HEK293 (cell line): ENCODE measurements around the gene RAPGEF5.

Experiments used
- CTCF ChIA-PET: fragments of 350-600 bp; formaldehyde crosslinking; extraction: SDS; loops from one replicate; lab custom pipeline; 2021; ENCODE audit warnings: antibody characterized with exemption; lab: Yijun Ruan, JAX
- POLR2A ChIA-PET: fragments of 300-600 bp; formaldehyde crosslinking; extraction: SDS; loops from one replicate; lab custom pipeline; 2020; ENCODE audit warnings: antibody characterized with exemption, inconsistent platforms; lab: Yijun Ruan, JAX
- H3K27ac ChIP-seq: fragments of 200-500 bp; sonication (Bioruptor generic); 2 replicates; pipeline ENCODE4 v1.5.1; 2014; ENCODE audit warnings: low read depth, low read length, control low read depth, inconsistent platforms; ENCODE audit errors: extremely low read depth
- H3K36me3 ChIP-seq, 2 experiments: fragments of 200-500 bp in 1 of 2; sonication (Bioruptor generic) in 1 of 2; 1 replicate in 1 of 2; 2 replicates in 1 of 2; pipeline ENCODE4 v1.5.1; 2014 to 2017; ENCODE audit warnings: inconsistent platforms in 2 of 2, low read length in 2 of 2; ENCODE audit not compliant: control insufficient read depth in 2 of 2, insufficient read depth in 1 of 2
- H3K4me1 ChIP-seq: fragments of 200-500 bp; sonication (Bioruptor generic); 2 replicates; pipeline ENCODE4 v1.5.1; 2014; ENCODE audit warnings: mild to moderate bottlenecking, low read length, inconsistent platforms; ENCODE audit not compliant: control insufficient read depth, insufficient read depth
- H3K4me3 ChIP-seq: 2 replicates; pipeline ENCODE4 v1.5.1; 2011; ENCODE audit warnings: low read depth, mild to moderate bottlenecking, control low read depth, low read length, moderate library complexity
- H3K9me3 ChIP-seq: fragments of 200-500 bp; sonication (Bioruptor generic); 2 replicates; pipeline ENCODE4 v1.5.1; 2014; ENCODE audit warnings: low read depth, low read length, inconsistent platforms; ENCODE audit not compliant: control insufficient read depth, insufficient read depth
- BCL6B ChIP-seq: fragments of 450-650 bp; formaldehyde crosslinking; IDR thresholded peaks from 2 replicates; pipeline ENCODE4 v1.5.1; 2017; ENCODE audit warnings: missing biosample characterization, missing genetic modification characterization
- EGR2 ChIP-seq: fragments of 450-650 bp; formaldehyde crosslinking; IDR thresholded peaks from 2 replicates; pipeline ENCODE4 v1.5.1; 2016; ENCODE audit warnings: low read depth, missing biosample characterization, missing genetic modification characterization
- MZF1 ChIP-seq: fragments of 450-650 bp; formaldehyde crosslinking; IDR thresholded peaks from 2 replicates; pipeline ENCODE4 v1.5.1; 2017; ENCODE audit warnings: missing biosample characterization, missing genetic modification characterization, borderline replicate concordance
- RBAK ChIP-seq: fragments of 450-650 bp; formaldehyde crosslinking; IDR thresholded peaks from 2 replicates; pipeline ENCODE4 v1.5.1; 2016; ENCODE audit warnings: missing biosample characterization, missing genetic modification characterization
- REST ChIP-seq: fragments of 450-650 bp; formaldehyde crosslinking; IDR thresholded peaks from 2 replicates; pipeline ENCODE4 v1.5.1; 2016; ENCODE audit warnings: missing biosample characterization, missing genetic modification characterization
- TRIM28 ChIP-seq: IDR thresholded peaks from 2 replicates; pipeline ENCODE4 v1.6.1; 2011; ENCODE audit warnings: low read length, control low read depth, borderline replicate concordance
- ZBTB1 ChIP-seq: fragments of 450-650 bp; formaldehyde crosslinking; IDR thresholded peaks from 2 replicates; pipeline ENCODE4 v1.5.1; 2016; ENCODE audit warnings: missing biosample characterization, missing genetic modification characterization
- ZBTB26 ChIP-seq: fragments of 450-650 bp; formaldehyde crosslinking; optimal IDR thresholded peaks from 2 replicates; pipeline ENCODE3; 2016; ENCODE audit warnings: missing biosample characterization, mild to moderate bottlenecking, missing genetic modification characterization
- ZFP3 ChIP-seq: fragments of 450-650 bp; formaldehyde crosslinking; IDR thresholded peaks from 2 replicates; pipeline ENCODE4 v1.5.1; 2016; ENCODE audit warnings: low read depth, missing biosample characterization, missing genetic modification characterization
- ZFP69B ChIP-seq: fragments of 450-650 bp; formaldehyde crosslinking; IDR thresholded peaks from 2 replicates; pipeline ENCODE4 v1.5.1; 2016; ENCODE audit warnings: missing biosample characterization, missing genetic modification characterization
- ZNF19 ChIP-seq: fragments of 450-650 bp; formaldehyde crosslinking; IDR thresholded peaks from 2 replicates; pipeline ENCODE4; 2016; ENCODE audit warnings: missing biosample characterization, missing genetic modification characterization, low read depth
- ZNF211 ChIP-seq: fragments of 450-650 bp; formaldehyde crosslinking; IDR thresholded peaks from 2 replicates; pipeline ENCODE4 v1.5.1; 2016; ENCODE audit warnings: low read depth, missing biosample characterization, missing genetic modification characterization
- ZNF292 ChIP-seq: fragments of 450-650 bp; formaldehyde crosslinking; IDR thresholded peaks from 2 replicates; pipeline ENCODE4 v1.5.1; 2016; ENCODE audit warnings: low read depth, missing biosample characterization, missing genetic modification characterization, borderline replicate concordance
- ZNF530 ChIP-seq: fragments of 450-650 bp; formaldehyde crosslinking; IDR thresholded peaks from 2 replicates; pipeline ENCODE4 v1.5.1; 2016; ENCODE audit warnings: low read depth, missing biosample characterization, missing genetic modification characterization
- ZNF544 ChIP-seq: fragments of 450-650 bp; formaldehyde crosslinking; IDR thresholded peaks from 2 replicates; pipeline ENCODE4 v1.5.0; 2017; ENCODE audit warnings: missing biosample characterization, missing genetic modification characterization
- ZNF555 ChIP-seq: fragments of 450-650 bp; formaldehyde crosslinking; conservative IDR thresholded peaks from 2 replicates; pipeline ENCODE4 v1.5.1; 2017; ENCODE audit warnings: missing biosample characterization, mild to moderate bottlenecking, missing genetic modification characterization, inconsistent platforms
- ZNF571 ChIP-seq: fragments of 450-650 bp; formaldehyde crosslinking; IDR thresholded peaks from 2 replicates; pipeline ENCODE4 v1.5.0; 2017; ENCODE audit warnings: missing biosample characterization, missing genetic modification characterization
- ZNF624 ChIP-seq: fragments of 450-650 bp; formaldehyde crosslinking; IDR thresholded peaks from 2 replicates; pipeline ENCODE4 v1.5.1; 2017; ENCODE audit warnings: missing biosample characterization, missing genetic modification characterization
- ZNF660 ChIP-seq: fragments of 450-650 bp; IDR thresholded peaks from 2 replicates; pipeline ENCODE4 v1.5.1; 2018; ENCODE audit warnings: missing biosample characterization, mild to moderate bottlenecking, missing genetic modification characterization
- TF ChIP-seq, protein P1 (sequence below): fragments of 450-650 bp; formaldehyde crosslinking; conservative IDR thresholded peaks from 2 replicates; pipeline ENCODE4 v1.5.1; 2016; ENCODE audit warnings: low read depth, missing biosample characterization, missing genetic modification characterization

RAPGEF5 gene

DNA sequence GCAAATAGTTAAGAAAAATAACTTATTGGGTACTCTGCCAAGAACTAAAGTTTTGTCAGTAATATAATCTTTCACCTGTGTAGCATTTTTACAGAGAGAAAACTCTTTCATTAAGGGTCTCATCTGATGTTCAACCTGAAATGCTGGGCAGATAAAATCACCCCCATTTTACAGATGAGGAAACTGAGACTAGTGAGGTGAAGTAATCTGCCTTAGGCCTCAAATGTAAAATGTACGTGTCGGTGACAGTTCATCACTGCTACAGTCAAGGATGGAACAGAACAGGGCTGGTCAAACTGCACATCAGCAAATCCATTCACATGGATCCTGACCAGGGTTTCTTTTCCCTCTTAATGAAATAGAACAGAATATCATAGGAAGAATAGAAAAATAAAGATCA lies 121.8 kb downstream of the RAPGEF5 start:
- Histone ChIP-seq H3K4me1 (peaks cover 6% of the 10 kb centered on the region; the same call in 1 of the 2 replicates), H3K4me3 (no peak overlapping the region), H3K27ac (no peak overlapping the region), H3K9me3 (no peaks in the 10 kb centered on the region), H3K36me3 (no peaks in the 10 kb centered on the region)
- ChIA-PET POLR2A (no interaction called here), CTCF (no interaction called here)
- TF ChIP-seq ZBTB26 (tag by site-specific recombination) (no peak), BCL6B (no peak), ZFP69B (tag by site-specific recombination) (no peak), TRIM28 (no peak), ZNF530 (no peak), ZNF544 (tag by site-specific recombination) (no peak), ZNF211 (tag by site-specific recombination) (no peak), MZF1 (tag by site-specific recombination) (no peak), ZFP3 (no peak), ZNF660 (tag by site-specific recombination) (no peak), ZBTB1 (no peak), REST (tag by site-specific recombination) (no peak), ZNF624 (tag by site-specific recombination) (no peak), RBAK (tag by site-specific recombination) (no peak), ZNF292 (tag by site-specific recombination) (no peak), ZNF19 (tag by site-specific recombination) (no peak), ZNF571 (tag by site-specific recombination) (no peak), EGR2 (tag by site-specific recombination) (no peak), ZNF555 (tag by site-specific recombination) (no peak)
- TF ChIP-seq, protein P1, sequence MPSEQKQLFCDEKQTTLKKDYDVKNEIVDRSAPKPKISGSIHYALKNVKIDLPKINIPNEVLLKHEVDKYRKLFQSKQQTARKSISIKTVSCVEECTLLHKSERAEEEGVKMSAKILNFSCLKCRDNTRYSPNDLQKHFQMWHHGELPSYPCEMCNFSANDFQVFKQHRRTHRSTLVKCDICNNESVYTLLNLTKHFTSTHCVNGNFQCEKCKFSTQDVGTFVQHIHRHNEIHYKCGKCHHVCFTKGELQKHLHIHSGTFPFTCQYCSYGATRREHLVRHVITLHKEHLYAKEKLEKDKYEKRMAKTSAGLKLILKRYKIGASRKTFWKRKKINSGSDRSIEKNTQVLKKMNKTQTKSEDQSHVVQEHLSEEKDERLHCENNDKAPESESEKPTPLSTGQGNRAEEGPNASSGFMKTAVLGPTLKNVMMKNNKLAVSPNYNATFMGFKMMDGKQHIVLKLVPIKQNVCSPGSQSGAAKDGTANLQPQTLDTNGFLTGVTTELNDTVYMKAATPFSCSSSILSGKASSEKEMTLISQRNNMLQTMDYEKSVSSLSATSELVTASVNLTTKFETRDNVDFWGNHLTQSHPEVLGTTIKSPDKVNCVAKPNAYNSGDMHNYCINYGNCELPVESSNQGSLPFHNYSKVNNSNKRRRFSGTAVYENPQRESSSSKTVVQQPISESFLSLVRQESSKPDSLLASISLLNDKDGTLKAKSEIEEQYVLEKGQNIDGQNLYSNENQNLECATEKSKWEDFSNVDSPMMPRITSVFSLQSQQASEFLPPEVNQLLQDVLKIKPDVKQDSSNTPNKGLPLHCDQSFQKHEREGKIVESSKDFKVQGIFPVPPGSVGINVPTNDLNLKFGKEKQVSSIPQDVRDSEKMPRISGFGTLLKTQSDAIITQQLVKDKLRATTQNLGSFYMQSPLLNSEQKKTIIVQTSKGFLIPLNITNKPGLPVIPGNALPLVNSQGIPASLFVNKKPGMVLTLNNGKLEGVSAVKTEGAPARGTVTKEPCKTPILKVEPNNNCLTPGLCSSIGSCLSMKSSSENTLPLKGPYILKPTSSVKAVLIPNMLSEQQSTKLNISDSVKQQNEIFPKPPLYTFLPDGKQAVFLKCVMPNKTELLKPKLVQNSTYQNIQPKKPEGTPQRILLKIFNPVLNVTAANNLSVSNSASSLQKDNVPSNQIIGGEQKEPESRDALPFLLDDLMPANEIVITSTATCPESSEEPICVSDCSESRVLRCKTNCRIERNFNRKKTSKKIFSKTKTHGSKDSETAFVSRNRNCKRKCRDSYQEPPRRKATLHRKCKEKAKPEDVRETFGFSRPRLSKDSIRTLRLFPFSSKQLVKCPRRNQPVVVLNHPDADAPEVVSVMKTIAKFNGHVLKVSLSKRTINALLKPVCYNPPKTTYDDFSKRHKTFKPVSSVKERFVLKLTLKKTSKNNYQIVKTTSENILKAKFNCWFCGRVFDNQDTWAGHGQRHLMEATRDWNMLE (tag by site-specific recombination): no peak
